GM19351 (cell line): ENCODE measurements around the gene FAM13C.
"Not testable (repeated sequence)": the region's sequence is repeated elsewhere in the genome, so short reads cannot be mapped to it uniquely, and the experiment has no call there.

ENCODE experiments used
- ATAC-seq: cut with Tn5 transposase; IDR thresholded peaks from one replicate; pipeline ENCODE4 v1.9.1; 2021; ENCODE audit warnings: mild to moderate bottlenecking, moderate library complexity; ENCODE audit not compliant: unreplicated experiment

FAM13C gene

DNA sequence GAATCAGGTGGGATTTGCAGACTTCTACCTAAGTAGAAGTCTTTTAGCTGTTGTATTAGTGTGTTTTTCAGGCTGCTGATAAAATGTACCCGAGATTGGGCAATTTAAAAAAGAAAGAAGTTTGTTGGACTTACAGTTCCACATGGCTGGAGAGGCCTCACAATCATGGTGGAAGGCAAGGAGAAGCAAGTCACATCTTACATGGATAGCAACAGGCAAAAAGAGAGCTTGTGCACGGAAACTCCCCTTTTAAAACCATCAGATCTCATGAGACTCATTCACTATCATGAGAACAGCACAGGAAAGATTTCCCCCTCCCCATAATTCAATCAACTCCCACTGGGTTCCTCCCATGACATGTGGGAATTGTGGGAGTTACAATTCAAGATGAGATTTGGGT lies 123.2 kb downstream of the FAM13C start:
- not testable (repeated sequence) for ATAC-seq

DNA sequence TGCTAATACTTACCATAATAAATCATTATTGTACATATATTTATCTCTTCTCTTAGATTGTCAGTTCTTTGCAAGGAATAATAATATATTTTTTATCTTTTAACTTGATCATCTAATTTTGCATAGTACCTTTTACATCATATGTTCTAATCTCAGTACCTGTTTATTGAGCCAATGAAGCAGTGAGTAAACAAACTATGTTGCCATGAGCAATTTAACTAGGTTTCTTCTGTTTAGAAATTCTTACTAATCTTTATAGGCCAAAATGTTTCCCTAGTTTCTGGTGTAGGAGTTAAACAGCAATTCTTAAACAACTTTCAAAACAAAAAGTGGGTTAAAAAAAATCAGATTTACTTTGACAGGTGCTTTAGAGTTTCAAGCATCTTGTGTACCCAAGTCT lies 124.6 kb downstream of the FAM13C start:
- no peak for ATAC-seq

DNA sequence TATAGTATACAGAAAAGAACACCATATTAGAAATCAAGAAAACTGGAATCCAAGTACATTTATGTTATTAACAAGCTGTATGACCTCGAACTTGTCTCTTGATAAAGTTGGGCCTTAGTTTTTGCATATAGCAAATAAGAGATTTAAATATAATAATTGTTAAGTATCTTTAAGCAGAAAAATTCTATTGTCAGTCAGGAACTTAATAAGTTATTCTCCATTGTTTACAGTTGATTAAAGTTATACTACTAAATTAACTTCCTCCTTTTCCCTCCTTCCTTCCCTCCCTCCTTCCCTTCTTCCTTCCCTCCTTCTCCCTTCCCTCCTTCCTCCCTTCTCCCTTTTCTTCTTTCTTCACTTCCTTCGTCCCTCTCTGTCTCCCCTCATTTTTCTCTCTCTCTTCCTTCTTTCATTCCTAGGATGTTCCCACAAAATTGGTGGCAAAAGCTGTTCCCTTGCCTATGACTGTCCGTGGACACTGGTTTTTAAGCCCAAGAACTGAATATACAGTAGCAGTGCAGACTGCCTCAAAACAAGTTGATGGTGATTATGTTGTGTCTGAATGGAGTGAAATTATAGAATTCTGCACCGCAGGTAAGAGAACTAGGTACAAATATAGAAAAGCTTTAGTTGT lies 126.2 kb downstream of the FAM13C start:
- ATAC-seq: no peak

DNA sequence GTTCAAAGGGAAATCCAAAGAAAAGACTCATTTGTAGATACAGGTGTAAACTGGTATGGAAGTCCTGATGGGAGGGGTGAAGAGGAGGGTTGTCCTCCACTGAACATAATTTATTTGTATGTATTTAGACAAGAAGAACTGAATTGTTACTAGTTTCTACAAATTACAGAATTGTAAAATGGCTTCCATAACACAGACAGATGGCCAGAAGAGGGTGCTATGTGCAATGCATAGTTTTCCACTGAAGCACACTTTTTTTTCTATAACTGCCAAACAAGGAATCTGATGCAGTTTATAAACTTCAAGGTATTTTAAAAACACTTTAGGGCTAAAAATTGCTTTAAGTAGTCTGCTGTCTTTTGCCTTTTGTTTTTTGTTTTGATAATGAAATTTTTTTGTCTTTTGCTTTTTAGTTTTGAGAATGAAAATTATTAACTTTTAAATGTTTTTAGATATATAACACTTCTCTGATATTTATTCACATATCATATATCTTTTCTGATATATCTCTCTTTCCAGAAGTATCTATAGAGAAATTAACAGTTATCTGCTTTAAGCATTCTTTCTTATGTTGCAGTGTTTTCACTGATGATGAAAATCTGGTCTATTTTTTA lies 127.4 kb downstream of the FAM13C start:
- no peak for ATAC-seq

DNA sequence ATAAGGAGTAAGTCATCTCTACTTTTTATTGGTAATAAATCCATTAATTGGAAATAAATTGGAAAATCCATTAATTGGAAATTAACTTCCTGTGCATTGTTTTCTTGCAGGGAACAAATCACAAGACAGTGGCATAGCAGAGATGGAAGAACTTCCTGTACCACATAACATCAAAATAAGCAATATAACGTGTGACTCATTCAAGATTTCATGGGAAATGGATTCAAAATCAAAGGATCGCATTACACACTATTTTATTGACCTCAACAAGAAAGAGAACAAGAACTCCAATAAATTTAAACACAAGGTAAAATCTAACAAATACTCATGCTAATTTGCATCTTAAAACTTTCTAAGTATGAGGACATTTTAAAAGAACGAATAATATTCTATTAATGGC lies 128.2 kb downstream of the FAM13C start:
- ATAC-seq: no peak

GRCh38 chr10:59229441-59229840 lies 132.9 kb downstream of the FAM13C start:
- ATAC-seq: no peak

DNA sequence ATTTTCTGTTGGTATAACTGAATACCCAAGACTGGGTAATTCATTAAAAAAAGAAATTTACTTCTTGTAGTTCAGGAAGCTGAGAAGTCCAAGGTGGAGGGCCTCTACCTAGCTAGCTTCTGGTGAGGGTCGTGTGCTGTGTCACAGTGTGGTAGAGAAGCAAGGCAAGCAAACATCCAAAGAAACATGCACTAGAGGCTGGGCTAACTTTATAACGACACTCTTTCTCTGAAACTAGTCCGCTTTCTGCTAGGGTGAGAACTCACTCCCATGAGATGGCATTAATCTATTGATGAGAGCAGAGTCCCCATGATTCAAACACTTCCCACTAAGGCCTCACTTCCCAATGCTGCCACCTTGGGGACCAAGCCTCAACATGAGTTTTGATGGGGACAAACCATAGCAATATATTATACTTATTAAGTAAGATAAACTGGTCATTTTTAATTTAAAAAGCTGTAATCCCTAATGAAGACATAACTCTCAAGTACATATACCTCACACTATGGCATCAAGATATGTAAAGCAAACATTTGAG lies 135.1 kb downstream of the FAM13C start:
- ATAC-seq: no peak

GRCh38 chr10:59225211-59225610 lies 137.1 kb downstream of the FAM13C start:
- no peak for ATAC-seq

GRCh38 chr10:59223597-59223996 lies 138.8 kb downstream of the FAM13C start:
- ATAC-seq: not testable (repeated sequence)

DNA sequence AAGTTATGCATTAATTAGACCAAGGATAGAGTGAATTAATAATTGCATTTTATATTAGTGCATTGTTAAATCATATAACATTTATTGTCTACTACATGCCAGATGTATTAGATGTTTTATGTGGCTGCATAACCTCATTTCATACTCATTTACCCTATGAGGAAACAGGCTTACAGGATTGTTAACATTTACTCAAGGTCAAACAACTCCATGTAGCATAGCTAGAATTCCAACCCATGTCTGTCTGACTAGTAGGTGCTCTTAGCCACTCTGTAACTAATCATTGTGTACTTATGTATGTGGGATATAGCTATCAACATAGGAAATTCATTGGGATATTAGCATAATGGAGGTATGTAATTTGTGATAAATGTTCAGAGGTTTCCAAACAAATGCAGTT lies 139.6 kb downstream of the FAM13C start:
- no peak for ATAC-seq

GRCh38 chr10:59216178-59216869 lies 146.0 kb downstream of the FAM13C start:
- ATAC-seq: no peak

- ATAC-seq: no peak
Measured at GRCh38 chr10:59214160-59214559, 148.2 kb downstream of the FAM13C start.

- no peak for ATAC-seq
Measured at GRCh38 chr10:59212301-59212798, 150.0 kb downstream of the FAM13C start.

DNA sequence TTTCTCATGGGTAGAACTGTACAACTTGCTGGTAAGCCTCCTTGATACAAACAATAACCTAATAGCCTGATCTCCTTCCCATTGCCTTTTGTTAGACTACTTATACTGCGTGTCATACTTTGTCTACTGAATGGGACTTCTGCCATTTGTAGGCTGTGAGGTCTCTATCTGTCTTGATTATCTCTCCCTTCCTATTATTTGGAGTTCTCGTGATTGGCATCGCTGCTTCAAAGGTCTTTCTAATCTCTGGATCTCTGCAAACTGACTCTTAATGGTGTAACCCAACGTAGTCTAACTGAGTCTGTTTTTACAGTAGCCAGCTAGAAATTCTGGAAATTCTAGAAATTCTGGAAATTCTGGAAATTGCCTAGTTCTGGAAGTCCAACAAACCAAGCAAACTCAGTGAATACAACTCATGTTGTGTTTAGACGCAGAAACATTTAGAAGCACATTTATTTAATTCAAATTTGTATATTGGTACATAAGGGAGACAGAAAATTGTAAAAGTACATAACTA lies 156.1 kb downstream of the FAM13C start:
- ATAC-seq: no peak
